ENCODE measurements around the gene RERE.

The RERE gene

DNA sequence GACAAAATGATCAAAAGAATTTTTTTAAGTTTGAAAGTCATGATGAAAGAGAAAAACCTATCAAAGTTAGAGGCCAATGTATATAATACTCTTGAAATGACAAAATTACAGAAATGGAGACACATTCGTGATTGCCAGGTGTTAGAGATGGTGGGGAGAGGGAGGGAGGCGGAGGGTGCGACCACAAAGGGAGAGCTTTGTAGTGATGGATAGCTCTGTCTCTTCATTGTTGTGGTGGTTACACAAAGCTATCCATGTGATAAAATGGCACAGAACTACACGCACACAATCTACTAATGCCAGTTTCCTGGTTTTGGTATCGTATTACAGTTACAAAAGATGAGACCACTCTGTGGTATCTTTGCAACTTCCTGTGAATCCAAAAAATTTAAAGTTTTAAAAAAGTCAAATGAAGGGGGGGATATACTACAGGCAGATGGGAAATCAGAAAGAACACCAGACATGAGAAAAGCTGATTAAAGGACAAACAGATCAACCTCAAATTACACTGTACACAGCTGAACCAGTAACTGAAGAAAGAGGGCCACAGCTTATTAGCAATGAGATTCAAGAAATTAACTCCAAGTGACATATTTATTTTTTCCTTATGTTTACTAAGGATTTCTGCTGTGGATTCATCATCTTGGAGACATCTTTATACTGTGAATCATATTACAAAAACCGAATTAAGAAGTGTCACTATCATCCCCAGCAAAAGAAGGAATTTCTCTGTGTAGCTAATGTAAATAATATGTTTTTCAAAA is 300.5 kb downstream of the RERE start:
- no peak for DNase-seq (ENCODE audit: extremely low spot score)
- POLR2A ChIA-PET: interaction anchor here (1.3 kb wide), 1 partner anchor 9 kb away, joined by 9 read pairs; no protein-coding TSS in a partner anchor
- CTCF ChIA-PET: no interaction called here
- TF ChIP-seq SP1 (IDR thresholded peaks at IDR 0.05) (no peak), HDGF (IDR thresholded peaks at IDR 0.05; ENCODE audit: borderline replicate concordance) (no peak), SUZ12 (IDR thresholded peaks at IDR 0.05) (no peak), FOXK2 (IDR thresholded peaks at IDR 0.05) (no peak), TARDBP (IDR thresholded peaks at IDR 0.05) (no peak), BHLHE40 (IDR thresholded peaks at IDR 0.05; ENCODE audit: borderline replicate concordance) (no peak), L3MBTL2 (conservative IDR thresholded peaks at IDR 0.05) (no peak), ARNT (IDR thresholded peaks at IDR 0.05) (no peak), CTBP1 (IDR thresholded peaks at IDR 0.05; ENCODE audit: borderline replicate concordance) (no peak), LEF1 (IDR thresholded peaks at IDR 0.05; ENCODE audit: borderline replicate concordance) (no peak)
- TF ChIP-seq, protein P1, sequence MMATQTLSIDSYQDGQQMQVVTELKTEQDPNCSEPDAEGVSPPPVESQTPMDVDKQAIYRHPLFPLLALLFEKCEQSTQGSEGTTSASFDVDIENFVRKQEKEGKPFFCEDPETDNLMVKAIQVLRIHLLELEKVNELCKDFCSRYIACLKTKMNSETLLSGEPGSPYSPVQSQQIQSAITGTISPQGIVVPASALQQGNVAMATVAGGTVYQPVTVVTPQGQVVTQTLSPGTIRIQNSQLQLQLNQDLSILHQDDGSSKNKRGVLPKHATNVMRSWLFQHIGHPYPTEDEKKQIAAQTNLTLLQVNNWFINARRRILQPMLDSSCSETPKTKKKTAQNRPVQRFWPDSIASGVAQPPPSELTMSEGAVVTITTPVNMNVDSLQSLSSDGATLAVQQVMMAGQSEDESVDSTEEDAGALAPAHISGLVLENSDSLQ (IDR thresholded peaks at IDR 0.05): no peak

- no peak for DNase-seq (ENCODE audit: extremely low spot score)
- TF ChIP-seq SUZ12 (IDR thresholded peaks at IDR 0.05) (no peak), BHLHE40 (IDR thresholded peaks at IDR 0.05; ENCODE audit: borderline replicate concordance) (no peak), L3MBTL2 (conservative IDR thresholded peaks at IDR 0.05) (no peak), CTBP1 (IDR thresholded peaks at IDR 0.05; ENCODE audit: borderline replicate concordance) (no peak), FOXK2 (IDR thresholded peaks at IDR 0.05) (no peak), HDGF (IDR thresholded peaks at IDR 0.05; ENCODE audit: borderline replicate concordance) (no peak), NFRKB (IDR thresholded peaks at IDR 0.05) (no peak), SP1 (IDR thresholded peaks at IDR 0.05) (no peak), TARDBP (IDR thresholded peaks at IDR 0.05) (no peak), FOXM1 (IDR thresholded peaks at IDR 0.05; ENCODE audit: borderline replicate concordance) (no peak), ZNF384 (IDR thresholded peaks at IDR 0.05) (no peak)
- TF ChIP-seq, protein P1 (IDR thresholded peaks at IDR 0.05): no peak
- CTCF ChIA-PET: no interaction called here
- POLR2A ChIA-PET: interaction anchor here (1.3 to 2.6 kb wide), 2 partner anchors 9 to 10 kb away, joined by 9 to 11 read pairs; no protein-coding TSS in a partner anchor
Observed at GRCh38 chr1:8516278-8516777, 301.1 kb downstream of the RERE start.

- ChIA-PET POLR2A (no interaction called here), CTCF (interaction anchor here (0.6 kb wide), 1 partner anchor 119 kb away, joined by 4 read pairs; no protein-coding TSS in a partner anchor)
- no peak for DNase-seq (ENCODE audit: extremely low spot score)
- TF ChIP-seq TARDBP (IDR thresholded peaks at IDR 0.05) (no peak), ARNT (IDR thresholded peaks at IDR 0.05) (no peak)
Observed at GRCh38 chr1:8512504-8512903, 304.9 kb downstream of the RERE start.

- ChIA-PET CTCF (no interaction called here), POLR2A (interaction anchor here (1.1 kb wide), 1 partner anchor 15 kb away, joined by 3 read pairs; no protein-coding TSS in a partner anchor)
- no peak for TF ChIP-seq BHLHE40 (IDR thresholded peaks at IDR 0.05; ENCODE audit: borderline replicate concordance)
- TF ChIP-seq ZNF384 (IDR thresholded peaks at IDR 0.05): no peak
- TF ChIP-seq LEF1 (IDR thresholded peaks at IDR 0.05; ENCODE audit: borderline replicate concordance): no peak
- TF ChIP-seq FOXK2 (IDR thresholded peaks at IDR 0.05): no peak
- TF ChIP-seq FOXM1 (IDR thresholded peaks at IDR 0.05; ENCODE audit: borderline replicate concordance): no peak
- no peak for TF ChIP-seq CTBP1 (IDR thresholded peaks at IDR 0.05; ENCODE audit: borderline replicate concordance)
- no peak for TF ChIP-seq L3MBTL2 (conservative IDR thresholded peaks at IDR 0.05)
- TF ChIP-seq, protein P1 (IDR thresholded peaks at IDR 0.05): no peak
- TF ChIP-seq SP1 (IDR thresholded peaks at IDR 0.05): no peak
- no peak for TF ChIP-seq TARDBP (IDR thresholded peaks at IDR 0.05)
- TF ChIP-seq ELF4 (IDR thresholded peaks at IDR 0.05): no peak
- TF ChIP-seq SUZ12 (IDR thresholded peaks at IDR 0.05): no peak
- DNase-seq (ENCODE audit: extremely low spot score): no peak
Observed at GRCh38 chr1:8510041-8510823, 307.2 kb downstream of the RERE start.

- TF ChIP-seq TARDBP (IDR thresholded peaks at IDR 0.05) (no peak), LEF1 (IDR thresholded peaks at IDR 0.05; ENCODE audit: borderline replicate concordance) (no peak), NFRKB (IDR thresholded peaks at IDR 0.05) (no peak), FOXK2 (IDR thresholded peaks at IDR 0.05) (no peak), FOXA1 (IDR thresholded peaks at IDR 0.05) (no peak), FOXM1 (IDR thresholded peaks at IDR 0.05; ENCODE audit: borderline replicate concordance) (no peak), L3MBTL2 (conservative IDR thresholded peaks at IDR 0.05) (no peak), ELF4 (IDR thresholded peaks at IDR 0.05) (no peak), HDGF (IDR thresholded peaks at IDR 0.05; ENCODE audit: borderline replicate concordance) (no peak), ARNT (IDR thresholded peaks at IDR 0.05) (no peak), ZNF384 (IDR thresholded peaks at IDR 0.05) (no peak), SUZ12 (IDR thresholded peaks at IDR 0.05) (no peak), SP1 (IDR thresholded peaks at IDR 0.05) (no peak), CTBP1 (IDR thresholded peaks at IDR 0.05; ENCODE audit: borderline replicate concordance) (no peak), BHLHE40 (IDR thresholded peaks at IDR 0.05; ENCODE audit: borderline replicate concordance) (no peak)
- TF ChIP-seq, protein P1 (IDR thresholded peaks at IDR 0.05): no peak
- POLR2A ChIA-PET: no interaction called here
- no peak for DNase-seq (ENCODE audit: extremely low spot score)
- CTCF ChIA-PET: no interaction called here
Observed at GRCh38 chr1:8509579-8509978, 307.9 kb downstream of the RERE start.
